NCI-H2196 (cell line): ENCODE results near the gene HABP2.

Source experiments
- DNase-seq: peaks from one replicate; lab custom pipeline; 2025; ENCODE audit not compliant: unreplicated experiment; lab: John Stamatoyannopoulos, UW

HABP2 gene

DNA sequence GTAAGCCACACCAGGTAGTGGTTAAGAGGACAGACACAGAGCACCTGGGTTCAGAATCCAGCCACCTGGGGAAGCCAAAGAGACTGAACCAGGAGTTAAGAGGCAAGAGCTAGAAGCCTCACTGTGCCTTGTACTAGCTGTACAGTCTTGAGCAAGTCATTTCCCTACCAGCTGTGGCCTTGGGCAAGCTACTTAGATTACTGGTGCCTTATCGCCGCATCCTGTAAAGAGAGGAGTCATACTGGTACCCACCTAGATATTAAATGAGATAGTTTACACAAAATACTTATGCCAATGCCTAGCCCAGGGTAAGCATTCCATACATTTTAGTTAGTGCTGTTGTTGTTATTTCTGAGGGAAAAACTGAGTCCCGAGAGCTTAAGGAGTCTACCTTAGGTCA lies 47.7 kb downstream of the HABP2 start:
- DNase-seq, result no peak

DNA sequence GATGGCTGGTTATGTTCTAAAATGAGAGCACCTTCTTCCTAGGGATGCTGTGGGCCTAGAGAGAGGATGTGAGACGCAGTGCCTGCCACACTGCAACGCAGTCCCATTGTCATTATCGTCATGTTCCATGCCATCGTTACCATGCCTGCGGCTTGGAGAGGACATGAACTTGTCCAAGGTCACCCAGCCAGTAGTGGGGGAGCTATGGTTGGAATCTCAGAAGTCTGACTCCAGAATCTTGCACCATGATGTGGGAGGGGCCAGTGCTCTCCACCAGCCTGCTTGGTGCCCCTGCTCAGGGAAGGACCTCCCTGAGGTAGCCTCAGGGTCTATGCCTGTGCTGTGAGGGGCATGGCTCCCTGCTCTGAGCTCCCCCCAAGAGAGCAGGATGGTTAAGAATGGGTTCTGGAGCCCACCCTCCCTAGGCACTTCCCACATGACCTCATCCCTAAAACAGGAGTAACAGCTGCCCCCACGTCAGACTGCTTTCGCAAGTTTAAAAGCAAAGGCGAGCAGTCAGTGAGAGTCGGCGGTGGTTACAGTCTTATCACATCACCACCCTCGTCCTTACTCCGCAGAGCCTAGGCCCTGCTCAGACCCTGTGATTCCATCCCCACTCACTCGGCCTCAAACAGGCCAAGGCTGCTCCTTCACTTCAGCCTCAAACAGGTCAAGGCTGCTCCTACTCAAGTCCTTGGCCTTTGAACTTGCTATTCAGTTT lies 50.4 kb downstream of the HABP2 start:
- DNase-seq, result no peak

DNA sequence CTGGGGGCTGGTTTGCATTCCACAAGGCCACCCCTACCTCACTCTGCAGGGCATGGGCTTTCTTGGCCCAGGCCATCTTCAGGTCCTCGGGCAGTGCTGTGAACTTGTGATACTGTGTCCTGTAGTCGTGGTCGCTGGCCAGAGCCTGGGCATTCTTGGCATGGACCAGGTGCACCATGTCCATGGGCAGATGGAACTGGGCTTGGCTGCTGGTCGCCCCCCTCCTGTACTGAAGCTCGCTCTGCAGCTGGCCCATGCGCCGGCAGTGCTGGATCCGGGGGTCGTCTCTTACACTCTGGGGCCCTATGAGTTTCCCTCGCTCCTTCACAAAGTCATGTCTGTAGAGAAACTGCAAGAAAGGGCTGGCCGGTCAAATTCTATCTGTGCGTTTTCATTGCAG lies 51.7 kb downstream of the HABP2 start:
- no peak for DNase-seq

DNA sequence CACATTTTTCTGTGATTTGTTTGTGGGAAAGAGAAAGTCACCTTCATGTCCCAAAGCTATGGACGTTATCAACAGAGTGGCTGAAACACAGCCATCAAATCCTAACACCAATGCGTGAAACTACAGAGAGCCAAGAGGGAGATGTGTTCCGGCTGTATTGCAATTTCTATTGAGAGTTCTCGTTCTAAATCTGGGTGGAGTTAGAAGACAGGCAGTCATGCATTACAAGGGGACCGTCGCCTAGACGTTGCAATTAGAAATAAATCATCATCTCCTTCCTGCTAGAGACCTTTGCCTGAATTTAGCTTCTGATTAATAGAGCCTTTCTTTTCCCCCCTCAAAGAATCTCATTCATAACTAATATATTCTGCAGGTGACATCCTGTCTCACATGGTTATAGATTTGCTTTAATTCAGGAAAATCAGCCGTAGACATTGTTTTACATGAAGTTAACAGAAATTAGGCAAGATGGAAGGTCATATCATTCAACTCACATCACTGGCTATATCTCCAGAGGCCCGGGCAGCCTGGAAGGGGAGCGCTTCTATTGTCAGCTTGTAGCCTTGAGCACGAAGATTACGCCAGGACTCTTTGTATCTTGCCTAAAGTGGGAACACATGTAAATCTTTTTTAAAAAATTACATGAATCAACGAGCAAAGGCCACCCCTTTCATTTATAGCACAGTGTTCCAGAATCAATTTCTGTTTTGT lies 52.6 kb downstream of the HABP2 start:
- DNase-seq, result no peak

DNA sequence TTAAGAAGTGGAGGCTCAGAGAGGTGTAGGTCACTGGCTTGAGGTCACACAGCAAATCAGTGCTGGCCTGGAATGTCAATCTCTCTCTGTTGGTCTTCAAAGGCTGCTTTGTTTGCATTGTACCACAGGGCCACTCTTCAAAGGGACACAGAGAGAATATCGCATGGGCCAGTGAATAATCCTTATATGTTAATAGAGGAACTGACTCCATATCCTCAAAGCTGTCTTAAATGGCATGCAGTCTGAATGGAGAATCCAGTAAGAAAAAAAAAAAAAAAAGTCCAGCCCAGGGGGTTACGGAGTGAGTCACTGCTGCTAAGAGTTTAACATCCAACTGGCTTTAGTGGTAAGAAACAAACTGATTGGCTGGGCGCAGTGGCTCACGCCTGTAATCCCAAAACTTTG lies 56.9 kb downstream of the HABP2 start:
- no peak for DNase-seq

DNA sequence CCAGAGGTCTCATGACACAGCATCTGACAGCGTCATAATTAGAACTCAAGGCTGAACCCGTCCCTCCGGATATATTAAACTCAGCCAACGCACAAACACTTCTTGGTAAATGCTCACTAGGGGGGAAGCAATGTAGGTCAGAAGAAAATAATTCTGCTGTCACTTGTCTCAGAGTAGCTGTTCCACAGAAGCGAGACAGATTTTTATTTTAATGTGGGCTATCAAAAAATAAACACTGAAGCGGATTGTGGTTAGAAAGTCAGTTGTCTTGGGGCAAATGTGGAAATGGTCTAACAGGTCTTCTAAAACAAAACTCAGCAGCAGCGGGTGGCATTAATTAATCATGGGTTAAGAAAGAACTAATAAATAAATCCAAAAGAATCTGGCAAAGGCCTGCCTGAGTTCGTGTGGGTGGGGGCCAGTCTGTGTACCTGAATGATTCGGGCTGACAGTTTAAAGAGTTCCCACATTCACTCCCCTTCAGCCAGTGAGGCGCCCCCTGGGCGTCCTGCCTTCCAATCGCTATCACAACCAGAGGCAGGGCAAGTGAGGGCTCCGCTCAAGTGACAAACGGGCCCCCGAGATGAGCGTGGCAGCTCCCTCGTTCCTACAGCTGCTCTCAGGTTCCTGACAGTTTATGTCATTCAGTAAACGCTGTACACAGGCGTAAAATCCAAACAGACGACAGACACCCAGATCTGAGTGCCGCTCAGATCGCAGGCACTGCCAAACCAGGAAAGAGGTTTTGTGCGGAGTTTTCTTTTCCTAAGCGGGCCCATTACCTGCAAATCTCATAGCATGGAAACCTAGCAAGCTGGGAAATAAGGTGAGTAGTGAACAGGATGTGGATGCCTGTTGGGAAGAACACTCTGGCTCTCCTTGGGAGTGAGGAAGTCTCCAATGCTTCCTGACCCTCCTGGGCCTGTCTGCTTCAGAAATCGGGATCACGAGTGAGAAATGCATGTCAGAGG lies 58.1 kb downstream of the HABP2 start:
- DNase-seq, result no peak

DNA sequence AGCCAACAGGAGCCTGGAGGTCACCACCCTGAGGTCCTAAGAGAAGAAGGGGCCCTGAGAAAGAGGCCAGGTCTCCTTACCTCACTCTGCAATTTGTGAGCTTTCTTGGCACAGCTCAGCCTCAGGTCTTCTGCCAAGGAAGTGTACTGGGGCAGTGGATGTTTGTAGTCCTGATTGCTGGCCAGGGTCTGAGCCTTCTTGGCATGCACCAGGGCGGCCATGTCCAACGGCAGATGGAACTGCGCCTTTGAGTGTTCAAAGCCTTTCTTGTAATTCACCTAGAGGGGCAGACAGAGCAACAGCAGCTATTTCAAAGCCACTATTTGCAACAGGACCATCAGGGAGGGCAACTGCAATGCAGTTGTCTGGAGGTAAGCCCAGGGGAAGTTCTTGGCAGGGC lies 59.3 kb downstream of the HABP2 start:
- no peak for DNase-seq

DNA sequence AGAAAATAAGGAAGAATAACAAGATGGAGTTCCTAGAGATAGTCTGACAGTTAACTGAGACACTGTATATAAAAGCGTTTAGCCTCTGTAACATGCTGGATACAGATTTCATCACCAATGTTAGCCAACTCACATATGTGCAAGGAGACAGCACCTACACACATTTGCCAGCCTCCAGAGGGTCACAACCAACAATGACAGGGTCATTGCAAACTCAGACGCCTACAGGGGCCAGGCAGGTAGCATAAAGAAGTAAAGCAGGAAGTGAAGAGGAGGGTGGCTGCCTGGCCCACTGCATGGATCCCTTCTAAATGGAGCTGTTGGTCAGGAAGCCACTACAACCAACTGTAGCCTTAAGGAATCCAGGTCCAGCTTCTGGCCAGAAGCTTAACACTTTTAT lies 60.6 kb downstream of the HABP2 start:
- DNase-seq, result no peak

DNA sequence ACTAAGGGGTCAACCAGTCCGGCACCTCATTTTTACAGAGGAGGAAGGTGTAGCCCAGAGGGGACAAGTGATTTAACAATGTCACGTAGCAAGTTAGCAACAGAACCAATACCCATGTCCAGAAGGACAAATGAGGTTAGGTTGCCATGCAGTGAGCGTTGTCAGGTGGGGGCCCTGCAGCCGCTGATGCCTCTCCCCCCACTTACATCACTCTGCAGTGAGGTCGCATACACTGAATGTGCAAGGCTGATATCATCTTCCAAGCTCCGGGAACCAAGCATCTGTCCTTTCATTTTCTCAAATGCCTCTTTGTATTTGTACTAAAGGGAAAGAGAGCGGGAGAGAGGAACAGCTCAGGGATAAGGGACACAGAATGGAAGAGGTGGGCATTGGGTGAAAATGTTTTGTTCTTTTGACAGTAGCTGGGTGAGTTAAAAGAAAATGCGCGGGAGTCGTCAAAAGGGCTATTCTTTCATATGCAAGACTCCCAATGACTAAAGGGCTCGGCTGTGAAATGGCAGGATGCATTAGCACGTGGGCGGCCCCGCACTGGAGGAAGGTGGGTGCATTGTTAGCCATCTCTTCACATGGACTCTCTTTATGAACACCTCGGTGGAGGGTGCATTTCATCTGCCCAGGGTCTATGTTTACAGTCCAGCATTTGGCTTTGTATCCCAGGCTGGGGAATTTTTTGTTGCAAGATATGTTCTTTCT lies 61.3 kb downstream of the HABP2 start:
- no peak for DNase-seq

DNA sequence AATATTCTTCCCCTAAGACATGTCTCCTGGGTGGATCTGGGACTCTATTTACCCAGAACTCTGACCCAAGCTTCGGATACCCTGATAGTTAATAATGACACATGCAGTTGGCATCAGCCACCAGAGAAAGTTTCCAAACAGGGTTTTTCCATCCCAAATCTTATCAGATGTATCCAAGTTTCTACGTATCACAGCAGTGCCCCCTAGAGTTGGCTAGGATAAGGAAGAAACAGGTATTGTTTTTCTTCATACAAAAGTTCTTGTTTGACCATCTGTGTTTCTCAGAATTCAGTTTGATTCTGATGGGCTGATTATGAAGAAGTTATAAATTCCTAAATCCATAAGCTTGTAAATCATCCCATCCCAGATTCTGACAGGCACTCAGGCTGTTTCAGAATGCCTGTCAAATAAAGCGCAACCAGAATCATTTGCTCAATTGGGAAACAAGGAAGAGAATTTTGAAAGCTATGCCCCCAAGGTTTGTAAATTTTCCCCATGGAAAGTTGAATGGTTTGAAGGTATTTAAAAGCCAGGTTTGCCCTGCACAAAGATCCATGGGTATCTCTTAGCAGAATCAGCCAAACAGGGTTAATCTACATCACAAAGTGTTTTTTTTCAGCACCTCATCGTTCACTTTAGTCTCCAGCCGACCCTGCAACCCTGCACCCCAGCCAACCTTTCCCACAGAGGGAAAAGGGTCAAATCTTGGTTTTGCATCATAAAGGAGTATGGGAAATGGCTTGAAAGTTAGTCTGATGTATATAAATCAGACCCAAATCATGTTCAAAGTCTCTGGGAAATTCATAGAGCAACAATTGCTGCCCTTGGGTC lies 63.6 kb downstream of the HABP2 start:
- DNase-seq, result peak; percentile 1

DNA sequence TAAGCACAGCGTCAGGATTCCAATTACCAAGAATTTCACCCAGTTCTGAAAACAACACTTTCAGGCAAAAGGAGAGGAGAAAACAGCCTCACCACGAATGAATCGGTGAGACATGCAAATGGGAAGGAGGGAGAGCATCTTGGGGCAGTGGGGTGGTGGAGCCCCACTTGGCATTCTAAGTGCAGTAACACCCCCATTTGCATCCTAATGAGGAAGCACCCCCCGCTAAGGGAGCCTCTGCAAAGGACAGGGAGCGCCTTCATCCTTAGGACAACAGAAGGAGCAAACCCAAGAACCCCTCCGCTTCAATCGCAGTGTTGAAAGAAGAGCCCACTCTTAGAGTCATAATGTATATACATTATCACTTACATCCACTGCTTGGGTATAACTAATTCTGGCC lies 64.2 kb downstream of the HABP2 start:
- no peak for DNase-seq

DNA sequence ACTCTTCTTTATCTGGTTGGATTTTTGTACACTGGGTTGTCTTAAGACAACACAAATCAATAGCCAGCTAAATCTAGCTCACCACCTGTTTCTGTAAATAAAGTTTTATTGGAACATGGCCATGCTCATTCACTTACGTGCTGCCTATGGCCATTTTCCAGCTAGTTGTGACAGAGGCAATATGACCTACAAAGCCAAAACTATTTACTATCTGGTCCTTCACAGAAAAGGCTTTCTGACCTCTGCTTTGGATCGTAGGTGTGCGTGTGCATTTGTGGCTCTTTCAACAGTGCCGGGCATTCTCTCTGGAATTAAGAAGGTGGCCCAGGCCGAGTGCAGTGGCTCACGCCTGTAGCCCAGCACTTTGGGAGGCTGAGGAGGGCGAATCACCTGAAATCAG lies 65.5 kb downstream of the HABP2 start:
- no peak for DNase-seq

DNA sequence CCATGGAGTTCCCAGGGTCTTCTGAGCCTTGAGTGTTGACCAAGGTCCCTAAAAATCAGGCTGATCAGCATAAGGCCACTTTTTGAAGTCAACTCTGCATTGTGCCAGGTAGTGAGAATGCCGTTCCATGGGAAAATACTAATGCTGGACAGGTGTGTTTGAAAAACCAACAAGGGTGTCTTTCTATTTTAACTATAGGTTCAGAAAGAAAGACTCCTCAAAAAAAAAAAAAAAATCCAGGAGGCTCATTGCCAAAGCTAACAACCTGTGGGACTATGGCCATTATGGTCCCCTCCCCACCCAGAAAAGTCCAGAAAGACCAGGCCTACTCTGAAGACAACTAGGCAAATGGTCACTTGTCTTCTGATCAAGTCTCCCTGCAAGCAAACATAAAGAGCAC lies 66.5 kb downstream of the HABP2 start:
- DNase-seq, result no peak

DNA sequence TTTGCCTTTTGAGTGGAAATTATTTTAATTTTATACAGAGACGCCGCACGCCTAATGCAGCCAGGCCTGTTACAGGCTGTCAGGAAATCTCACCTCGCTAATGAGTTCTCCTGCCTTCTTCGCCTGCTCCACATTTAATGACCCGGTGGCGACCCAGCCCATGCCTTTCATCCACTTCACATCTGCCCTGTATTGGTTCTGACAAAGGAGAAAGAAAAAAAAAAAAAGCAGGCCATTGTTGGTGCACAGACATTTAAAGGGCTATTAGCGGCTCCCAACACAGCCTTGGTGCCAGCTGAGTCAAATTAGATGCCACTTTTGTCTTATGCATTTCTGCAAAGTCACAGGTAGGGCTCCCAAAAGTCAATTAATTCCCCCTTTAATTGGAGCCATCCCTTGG lies 67.7 kb downstream of the HABP2 start:
- no peak for DNase-seq

DNA sequence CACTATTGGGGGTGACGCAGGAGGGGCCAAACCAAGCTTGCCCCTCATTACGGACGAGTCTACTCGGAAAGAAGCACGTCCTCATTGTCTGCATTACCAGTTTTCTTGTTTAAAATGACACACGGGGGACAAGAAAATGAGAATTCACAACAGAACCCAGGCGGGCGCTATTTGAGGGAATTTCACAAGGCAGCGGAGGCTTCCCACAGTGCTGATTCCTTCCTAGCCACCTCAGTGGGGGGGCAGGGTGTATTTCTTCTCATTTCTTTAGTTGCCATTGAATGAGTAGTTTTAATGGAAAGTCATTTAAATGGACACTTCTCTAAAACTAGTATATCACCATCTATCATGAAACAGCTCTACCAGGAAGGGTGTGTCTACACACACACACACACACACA lies 68.1 kb downstream of the HABP2 start:
- DNase-seq, result no peak

DNA sequence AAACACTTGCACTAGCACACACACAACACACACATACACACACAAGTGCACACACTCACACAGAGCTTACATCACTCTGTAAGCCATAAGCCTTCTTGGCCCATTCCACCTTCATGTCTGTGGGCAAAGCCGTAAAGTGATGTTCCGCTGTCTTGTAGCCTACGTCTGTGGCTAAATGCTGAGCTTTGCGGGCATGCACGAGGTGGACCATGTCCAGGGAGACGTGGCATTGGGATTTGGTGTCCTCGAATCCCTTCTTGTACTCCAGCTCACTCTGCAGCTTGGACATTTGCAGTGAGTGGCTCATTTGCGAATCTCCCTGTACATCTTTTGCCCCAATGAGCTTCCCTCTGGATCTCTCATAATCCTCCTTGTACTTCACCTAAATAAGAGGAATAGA lies 68.9 kb downstream of the HABP2 start:
- no peak for DNase-seq

DNA sequence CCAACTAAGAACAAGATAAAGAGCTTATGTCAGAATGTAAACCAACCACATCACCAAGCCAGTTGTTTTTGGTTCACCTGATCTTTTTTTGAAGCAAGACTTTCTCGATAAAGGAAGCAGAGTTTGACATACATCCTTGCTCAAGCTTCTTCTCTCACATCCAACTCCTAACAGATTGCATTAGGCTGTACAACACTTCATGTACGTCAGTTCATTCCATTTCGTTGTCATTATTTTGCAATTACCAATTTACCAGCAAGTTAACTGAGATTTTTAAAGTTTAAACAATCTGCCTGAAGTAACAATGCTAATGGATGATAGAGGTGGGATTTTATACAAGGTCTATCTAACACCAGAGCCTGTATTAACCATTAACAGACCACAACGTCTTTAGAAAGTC lies 70.0 kb downstream of the HABP2 start:
- DNase-seq, result no peak

DNA sequence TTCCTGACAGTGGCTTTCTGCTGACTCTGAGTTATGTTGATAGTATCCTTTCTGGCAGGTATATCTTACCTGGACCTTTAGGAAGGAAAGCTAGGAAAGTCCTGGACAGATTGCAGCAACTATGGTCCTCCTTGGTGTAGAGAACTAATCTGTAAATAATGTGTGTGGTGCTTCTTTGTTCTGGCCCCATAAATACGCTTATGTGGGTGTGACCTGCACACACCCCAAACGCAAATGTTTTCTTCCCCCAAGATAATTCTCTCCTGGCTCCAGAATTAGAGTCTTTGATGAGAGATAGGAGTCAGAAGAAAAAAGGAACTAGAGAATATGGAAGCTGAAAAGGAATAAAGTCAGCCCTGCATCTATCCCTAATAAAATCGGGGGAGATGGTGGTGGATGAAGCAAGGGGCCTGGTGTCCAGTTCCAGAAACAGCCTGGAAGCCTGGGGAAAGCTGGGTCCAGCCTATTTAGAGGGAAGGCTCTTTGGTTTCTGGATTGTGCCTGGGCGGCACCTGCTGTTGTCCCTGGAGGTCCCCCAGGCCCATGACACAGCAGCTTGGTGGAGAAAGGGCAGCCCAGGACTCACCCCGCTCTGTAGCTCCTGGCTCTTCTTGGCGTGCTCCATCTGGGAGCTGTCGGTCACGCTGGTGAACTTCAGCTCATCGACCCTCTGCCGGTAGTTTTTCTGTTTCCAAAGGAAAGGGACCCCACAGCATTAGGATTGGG lies 72.8 kb downstream of the HABP2 start:
- no peak for DNase-seq

DNA sequence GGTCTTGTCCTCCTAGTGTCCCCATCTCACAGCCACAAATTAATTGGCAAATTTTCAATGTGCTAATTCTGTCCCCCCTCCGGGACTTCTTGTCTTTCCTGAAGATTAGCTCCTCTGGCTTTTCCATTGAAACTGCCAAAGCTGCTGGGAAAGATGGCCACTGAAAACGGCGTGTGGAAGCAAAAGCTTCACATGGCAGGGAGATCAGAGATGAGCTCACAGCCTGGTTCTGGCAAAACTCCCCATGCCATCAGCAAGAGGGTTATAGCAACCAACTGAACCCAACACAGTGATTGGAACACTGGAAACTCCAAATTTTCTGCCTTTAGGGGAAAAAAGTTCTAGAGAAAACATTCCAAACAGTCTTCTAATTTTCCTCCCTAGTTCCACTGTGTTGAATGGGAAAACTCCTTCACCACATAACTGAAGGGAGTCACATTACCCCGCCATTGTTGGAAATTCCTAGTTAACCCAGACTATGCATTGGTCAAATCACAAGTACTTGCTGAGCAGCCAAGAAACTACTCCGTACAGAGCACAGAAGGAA lies 74.0 kb downstream of the HABP2 start:
- no peak for DNase-seq
